Ramos (cell line): ENCODE results near the gene TRABD2A.
"Not testable (repeated sequence)": the region's sequence is repeated elsewhere in the genome, so short reads cannot be mapped to it uniquely, and the experiment has no call there.

ENCODE experiments used
- in situ Hi-C: fragments of 300-500 bp; cut with MboI; formaldehyde crosslinking; loops from one replicate; pipeline ENCODE4 v1.14.3; 2022; ENCODE audit warnings: low sequenced_read_pairs; ENCODE audit not compliant: unreplicated experiment

The TRABD2A gene, protein sequence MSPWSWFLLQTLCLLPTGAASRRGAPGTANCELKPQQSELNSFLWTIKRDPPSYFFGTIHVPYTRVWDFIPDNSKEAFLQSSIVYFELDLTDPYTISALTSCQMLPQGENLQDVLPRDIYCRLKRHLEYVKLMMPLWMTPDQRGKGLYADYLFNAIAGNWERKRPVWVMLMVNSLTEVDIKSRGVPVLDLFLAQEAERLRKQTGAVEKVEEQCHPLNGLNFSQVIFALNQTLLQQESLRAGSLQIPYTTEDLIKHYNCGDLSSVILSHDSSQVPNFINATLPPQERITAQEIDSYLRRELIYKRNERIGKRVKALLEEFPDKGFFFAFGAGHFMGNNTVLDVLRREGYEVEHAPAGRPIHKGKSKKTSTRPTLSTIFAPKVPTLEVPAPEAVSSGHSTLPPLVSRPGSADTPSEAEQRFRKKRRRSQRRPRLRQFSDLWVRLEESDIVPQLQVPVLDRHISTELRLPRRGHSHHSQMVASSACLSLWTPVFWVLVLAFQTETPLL

DNA sequence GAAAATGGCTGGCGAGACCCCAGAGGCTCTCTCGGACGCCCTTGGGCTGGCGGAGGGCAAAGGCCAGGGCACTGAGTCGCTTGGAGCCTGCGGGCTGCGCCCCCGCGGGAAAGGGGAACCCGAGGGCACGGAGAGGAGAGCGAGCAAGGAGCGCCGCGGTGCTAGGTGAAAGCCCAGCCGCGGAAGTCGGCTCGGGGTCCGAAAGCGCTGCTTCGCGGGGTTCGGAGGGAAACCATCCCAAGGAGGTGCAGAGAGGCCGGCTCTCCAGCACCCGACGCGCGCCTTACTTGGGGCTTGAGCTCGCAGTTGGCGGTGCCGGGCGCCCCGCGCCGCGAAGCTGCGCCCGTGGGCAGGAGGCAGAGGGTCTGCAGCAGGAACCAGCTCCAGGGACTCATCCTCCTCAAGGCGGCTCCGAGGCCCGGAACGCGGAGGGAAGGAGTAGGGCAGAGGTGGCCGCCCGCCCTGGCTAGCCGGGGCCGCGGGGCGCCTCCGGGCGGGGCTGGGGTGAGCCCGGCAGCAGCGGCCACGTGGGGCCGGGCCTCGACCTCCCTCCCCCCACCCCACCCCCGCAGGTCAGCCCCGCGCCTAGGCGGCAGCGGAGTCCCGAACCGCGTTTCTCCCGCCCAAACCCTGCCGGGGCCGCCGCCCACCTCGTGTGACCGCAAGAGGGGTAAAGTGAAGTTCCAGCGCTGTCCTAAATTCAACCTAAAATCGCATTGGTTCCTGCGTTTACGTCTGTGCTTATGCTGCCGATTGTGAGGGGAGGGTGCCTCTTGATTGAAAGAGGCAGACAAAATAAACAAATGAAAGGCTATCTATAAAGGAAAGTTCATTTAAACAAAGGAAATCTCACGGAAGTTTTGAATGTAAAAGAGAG lies at the start of gene TRABD2A:
TSS of gene TRABD2A (minus strand) at position 440 of the 877 bp plus-strand sequence. CDS start at position 395, 45 bp downstream.
- in situ Hi-C loops = no loop called here

DNA sequence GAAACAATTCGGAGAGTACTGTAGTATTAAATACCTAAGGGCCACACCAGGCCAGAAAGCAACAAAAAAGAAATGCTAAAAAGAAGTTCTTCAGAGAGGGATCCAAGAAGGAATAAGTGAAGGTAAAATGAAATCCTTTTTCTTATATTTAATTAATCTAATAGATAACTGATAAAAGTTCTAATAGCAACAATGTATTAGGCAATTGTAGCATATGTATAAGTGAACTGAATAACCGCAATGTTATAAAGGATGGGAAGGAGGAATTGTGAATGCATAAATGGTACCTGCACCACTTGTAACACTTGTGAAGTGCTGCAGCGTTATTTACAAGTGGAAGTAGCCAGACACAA lies 46.4 kb upstream of the TRABD2A start:
- in situ Hi-C loops = loop anchor here (10.0 kb wide), 1 partner anchor 368 kb away; no protein-coding TSS in a partner anchor

DNA sequence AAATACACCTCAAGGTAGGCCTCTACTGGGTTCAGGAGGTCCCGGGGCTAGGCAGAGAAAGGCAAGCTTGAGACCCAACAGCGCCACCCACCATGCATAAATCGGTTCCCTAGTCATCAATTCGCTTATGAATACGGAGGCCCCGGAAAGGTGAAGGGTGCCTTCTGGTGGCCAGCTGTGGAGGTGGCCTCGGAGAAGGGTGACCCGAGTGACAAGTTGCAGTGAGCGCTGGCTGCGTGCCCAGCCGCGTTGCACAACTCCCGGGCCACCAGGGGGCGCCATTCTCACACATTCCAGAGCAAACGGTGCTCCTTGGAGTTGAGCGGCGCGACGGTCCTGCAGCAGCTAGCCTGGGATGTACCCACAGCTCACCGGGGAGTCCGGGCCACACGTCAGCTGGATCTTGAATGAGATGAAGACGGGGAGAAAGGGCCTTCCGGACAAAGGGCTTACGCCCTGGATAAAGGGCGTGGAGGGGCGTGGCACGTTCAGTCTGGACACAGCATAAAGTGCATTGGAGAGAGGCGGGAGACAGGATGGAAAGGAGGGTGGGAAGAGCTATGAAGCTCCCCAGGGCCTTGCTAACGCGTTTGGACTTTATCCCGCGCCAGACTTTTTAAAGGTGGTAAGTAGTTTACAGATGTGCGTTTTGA lies 45.0 kb upstream of the TRABD2A start:
- in situ Hi-C loops = loop anchor here (10.0 kb wide), 1 partner anchor 369 kb away; no protein-coding TSS in a partner anchor

DNA sequence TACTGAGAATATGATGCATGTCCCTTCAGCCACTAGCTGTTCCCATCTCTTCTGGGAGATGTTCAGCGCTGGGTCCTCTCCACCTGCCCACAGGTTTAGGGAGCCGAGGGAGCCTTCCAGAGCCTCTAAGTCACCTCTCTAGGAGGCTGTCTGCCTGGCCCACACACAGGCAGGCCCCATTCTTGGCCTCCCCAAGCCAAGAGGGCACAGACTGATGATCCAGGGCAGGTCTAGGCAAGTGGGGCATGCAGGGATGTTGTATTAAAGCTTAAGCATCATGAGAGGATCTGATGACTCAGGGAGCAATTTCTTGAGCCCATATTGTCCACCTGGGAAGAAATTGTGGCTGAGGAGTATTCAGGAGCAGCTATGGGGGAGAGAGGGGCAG lies 44.4 kb upstream of the TRABD2A start:
- in situ Hi-C loops = loop anchor here (10.0 kb wide), 1 partner anchor 369 kb away; no protein-coding TSS in a partner anchor

DNA sequence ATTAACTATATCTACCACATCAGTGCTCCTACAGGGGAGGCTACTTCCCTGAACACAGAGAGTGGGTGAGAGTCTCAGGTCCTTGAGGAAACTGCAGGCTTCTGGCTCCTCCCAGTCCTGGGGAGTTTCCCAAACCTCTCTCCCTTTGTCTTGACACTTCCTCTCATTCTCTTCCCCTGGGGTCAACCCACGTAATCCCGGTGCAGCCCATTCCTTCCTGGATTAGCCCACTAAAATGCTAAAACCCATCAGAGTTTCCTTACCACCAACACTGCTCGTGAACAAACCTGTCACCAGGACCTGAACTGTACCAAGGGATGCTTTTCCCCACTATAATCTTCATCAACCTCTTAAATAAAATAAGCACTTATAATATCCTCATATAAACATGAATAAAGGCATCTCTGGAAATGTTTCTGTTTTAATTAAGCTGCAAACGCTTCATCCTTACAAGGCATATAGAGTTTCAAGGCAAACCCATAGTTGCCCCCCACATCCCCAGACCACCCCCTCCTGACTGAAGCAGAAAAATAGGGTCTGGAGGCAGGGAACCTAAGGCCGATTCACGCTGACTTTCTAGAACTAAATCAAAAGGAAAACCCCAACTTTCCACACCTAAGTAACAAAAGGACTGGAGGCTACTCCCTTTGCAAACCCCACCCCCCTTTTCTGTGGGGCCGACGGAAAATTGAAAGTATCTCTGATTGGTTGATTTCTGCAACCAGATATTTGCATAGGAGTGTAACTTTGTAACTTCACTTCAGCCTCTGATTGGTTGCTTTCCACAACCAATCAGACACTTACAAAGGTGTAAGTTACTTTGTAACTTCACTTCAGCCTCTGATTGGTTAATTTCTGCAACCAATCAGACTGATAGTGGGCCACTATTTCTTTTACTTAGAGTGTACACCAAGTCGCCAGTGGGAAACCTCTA lies 43.6 kb upstream of the TRABD2A start:
- in situ Hi-C loops = loop anchor here (10.0 kb wide), 1 partner anchor 370 kb away; no protein-coding TSS in a partner anchor

DNA sequence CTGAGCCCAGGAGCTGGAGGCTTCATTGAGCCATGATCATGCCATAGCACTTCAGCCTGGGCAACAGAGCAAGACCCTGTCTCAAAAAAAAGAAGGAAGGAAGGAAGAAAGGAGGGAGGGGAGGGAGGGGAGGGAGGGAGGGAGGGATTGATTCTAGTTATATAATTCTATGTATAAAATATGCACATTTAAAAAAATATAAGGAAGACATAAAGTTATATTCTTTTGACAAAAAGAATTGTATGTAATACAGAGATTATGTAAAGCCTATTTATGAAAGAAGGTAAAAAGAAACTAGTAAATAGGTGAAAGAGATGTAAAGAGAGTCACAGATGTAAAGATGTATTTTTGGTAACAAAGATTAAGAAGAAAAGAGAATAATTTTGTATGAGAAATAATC lies 42.1 kb upstream of the TRABD2A start:
- in situ Hi-C loops = loop anchor here (10.0 kb wide), 1 partner anchor 372 kb away; no protein-coding TSS in a partner anchor

DNA sequence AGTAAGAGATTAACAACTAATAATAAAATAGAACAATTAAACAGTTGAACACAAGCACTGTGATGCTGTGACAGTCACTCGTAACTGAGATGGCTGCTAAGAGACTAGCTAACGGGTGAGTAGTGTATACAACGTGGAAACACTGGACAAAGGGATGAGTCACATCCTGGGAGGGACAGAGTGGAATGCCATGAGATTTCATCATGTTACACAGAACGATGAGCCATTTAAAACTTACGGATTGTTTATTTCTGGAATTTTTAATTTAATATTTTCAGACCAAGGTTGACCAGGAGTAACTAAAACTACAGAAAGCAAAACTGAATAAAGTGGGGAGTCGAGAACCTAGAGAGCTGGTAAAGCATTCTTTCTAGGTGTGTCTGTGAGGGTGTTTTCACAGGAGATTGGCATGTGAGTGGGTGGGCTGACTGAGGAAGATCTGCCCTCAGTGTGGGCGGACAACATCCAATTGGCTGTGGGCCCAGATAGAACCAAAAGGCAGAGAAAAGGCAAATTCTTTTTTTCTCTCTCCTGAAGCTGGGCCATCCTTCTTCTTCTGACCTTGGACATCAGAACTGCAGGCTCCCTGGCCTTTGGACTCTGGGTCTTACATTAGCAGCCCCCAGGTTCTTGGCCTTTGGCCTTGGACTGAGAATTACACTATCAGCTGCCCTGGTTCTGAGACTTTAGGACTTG lies 39.1 kb upstream of the TRABD2A start:
- in situ Hi-C loops = loop anchor here (10.0 kb wide), 1 partner anchor 375 kb away; no protein-coding TSS in a partner anchor

DNA sequence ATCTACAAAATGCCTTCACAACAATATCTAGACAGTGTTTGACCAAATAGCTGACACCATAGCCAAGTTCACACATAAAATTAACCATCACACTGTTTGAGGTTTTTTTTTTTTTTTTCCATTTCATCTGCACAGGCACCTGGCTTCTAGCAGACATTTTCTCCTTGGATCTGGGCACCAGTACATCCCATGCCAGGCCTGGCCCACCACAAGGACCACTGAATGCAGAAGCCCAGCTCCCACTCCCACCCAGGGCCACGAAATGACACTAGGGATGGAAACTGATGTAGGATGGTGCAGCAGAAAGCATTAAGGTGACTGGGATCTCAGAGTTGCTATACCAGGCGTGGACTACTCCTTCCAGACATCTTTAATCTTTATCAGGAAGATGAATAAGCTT lies 37.5 kb upstream of the TRABD2A start:
- in situ Hi-C loops = no loop called here

DNA sequence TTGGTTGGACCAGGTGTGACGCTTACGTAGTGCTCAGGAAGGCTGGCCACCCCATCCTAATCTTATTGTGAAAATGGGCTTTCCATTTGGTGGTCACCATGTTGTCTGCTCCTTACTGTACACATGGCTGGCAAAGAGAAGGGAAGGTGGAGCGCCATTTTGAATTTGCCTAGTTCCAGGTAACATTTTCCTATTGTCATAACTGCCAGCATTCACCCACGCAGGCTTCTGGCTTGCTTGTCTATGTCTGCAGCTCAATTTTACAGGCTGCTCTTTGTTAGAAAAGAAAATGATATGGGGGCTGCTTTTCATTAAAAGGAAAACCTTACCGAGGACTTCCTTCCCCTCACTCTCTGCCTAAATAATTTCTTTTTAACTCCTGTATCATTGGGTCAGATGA lies 36.9 kb upstream of the TRABD2A start:
- in situ Hi-C loops = not testable (repeated sequence)

DNA sequence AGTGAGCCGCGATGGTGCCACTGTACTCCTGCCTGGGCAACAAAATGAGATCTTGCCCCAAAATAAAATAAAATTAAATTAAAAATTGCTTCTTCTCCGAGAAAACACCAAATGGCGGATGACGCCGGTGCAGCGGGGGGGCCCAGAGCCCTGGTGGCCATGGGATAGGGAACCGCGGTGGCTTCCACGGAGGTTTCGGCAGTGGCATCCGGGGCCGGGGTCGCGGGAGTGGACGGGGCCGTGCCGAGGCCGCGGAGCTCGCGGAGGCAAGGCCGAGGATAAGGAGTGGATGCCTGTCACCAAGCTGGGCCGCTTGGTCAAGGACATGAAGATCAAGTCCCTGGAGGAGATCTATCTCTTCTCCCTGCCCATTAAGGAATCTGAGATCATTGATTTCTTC lies 34.8 kb upstream of the TRABD2A start:
- in situ Hi-C loops = not testable (repeated sequence)

DNA sequence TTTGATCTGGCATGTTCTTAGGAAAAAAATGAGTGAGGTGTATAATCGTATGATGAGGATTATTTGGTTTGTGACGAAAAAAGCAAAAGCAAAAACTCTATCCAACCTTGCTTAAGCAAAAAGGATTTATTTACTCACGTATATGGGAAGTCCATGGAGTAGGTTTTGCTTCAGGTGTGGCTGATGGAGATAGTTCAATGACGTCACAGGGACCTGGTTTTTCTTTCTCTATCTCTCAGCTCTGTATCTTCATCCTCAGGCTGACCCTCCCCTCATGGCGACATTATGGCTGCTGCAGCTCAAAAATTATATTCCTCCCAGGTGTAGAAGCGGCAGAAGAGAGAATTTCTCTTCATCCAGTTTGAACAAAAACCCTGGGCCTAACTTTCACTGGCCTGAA lies 33.5 kb upstream of the TRABD2A start:
- in situ Hi-C loops = no loop called here

DNA sequence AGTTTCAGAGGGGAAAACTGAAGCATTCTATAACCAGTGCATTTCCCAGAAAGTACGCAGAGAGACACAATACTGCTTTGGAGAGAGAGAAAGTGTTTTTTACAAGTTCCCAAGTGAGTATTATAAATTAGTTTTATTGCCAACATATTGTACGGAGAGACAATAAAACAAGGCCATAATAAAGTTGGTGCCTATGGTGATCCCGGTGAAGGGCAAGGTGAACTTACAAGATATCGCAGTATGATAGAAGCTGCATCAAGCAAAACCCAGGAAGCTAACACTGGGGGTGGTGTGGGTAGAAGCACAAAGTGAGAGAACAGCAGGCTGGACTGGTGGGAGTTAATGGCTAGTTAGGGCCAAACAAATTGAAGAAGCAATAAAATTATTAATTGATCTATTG lies 32.1 kb upstream of the TRABD2A start:
- in situ Hi-C loops = no loop called here

DNA sequence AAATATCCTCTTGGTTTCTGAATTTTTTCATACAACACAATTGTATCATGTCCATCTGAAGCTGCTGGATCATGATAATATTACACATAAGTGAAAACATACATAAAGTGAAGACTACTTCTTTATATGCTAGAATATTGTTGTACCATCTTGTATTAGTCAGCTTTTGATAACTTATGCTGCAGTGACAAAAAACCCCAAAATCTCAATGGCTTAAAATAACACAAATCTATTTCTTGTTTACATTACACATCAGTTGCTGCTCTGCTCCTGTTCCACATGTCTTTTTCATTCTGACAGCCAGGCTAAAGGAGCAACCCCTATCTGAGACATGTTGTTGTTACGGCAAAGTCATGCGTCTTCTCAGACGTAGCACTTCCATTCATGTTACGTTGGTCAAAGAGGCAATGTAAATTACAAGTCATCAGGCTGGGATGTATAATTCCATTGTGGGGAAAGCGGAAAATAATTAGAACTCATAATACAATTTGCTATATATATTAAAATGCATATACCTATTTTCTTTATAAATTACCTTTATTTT lies 30.3 kb upstream of the TRABD2A start:
- in situ Hi-C loops = no loop called here

DNA sequence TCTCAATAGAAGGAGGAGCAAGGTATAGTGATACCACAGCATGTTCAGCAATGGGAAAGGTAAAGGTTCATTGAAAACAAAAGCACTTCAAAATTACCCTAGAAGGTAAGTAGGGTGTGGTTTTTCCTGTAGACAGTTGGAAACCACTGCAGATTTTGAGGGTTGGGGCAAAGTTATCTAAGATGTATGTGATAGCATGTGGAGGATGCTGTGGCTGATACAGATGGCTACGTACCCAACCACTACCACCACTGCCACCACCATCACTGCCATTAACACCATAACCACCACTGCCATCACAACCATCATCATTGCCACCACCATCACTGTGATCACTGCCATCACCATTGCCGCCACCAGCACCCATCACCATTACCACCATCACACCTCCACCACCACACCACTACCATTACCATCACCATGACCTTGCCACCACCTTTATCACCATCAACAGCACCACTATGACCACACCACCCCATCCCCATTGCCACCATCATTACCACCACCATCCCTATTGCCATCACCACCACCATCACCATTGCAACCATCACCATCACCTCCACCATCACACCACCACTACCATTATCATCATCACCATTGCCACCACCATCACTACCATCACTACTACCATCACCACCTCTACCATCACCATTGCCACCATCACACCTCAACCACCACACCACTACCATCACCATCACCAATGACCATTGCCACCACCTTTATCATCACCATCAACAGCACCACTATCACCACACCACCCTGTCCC lies 28.2 kb upstream of the TRABD2A start:
- in situ Hi-C loops = no loop called here

DNA sequence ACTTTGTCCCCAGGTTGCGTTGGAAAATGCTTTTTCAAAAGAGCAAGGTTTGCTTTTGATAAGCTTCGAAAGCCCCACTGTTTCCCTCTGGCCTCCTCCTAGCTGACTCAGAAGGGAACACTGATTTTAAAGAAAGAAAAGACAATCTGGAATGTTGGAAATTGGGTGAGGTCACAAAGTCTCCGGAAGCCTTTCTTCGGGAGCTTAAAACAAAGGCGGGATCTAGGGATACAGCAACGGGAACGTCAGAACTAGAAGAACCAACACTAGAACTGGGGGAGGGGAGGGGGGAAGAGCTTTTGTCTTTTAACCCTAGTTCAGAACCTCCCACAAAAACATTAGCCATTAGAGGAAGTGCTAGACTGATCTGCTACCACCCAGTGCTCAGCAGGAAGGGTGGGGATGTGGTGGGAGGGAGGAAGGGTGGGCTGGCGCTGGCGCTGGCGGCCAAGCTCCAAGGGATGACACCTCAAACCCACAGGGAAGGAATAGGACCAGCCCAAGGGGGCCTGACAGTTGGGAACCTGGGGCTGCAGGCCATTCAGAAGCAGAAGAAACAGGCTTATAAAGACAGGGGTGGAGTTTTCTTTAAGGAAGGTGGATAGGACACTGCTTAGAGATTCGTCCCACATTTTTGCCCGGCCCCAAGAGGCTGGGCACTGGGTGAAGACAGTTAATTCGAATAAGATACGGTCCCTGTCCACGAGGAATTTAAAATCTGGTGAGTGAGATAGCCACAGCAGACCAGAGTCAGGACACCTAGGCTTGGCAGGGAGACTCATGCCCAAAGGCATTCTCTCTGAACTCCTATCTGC lies 26.2 kb upstream of the TRABD2A start:
- in situ Hi-C loops = no loop called here

DNA sequence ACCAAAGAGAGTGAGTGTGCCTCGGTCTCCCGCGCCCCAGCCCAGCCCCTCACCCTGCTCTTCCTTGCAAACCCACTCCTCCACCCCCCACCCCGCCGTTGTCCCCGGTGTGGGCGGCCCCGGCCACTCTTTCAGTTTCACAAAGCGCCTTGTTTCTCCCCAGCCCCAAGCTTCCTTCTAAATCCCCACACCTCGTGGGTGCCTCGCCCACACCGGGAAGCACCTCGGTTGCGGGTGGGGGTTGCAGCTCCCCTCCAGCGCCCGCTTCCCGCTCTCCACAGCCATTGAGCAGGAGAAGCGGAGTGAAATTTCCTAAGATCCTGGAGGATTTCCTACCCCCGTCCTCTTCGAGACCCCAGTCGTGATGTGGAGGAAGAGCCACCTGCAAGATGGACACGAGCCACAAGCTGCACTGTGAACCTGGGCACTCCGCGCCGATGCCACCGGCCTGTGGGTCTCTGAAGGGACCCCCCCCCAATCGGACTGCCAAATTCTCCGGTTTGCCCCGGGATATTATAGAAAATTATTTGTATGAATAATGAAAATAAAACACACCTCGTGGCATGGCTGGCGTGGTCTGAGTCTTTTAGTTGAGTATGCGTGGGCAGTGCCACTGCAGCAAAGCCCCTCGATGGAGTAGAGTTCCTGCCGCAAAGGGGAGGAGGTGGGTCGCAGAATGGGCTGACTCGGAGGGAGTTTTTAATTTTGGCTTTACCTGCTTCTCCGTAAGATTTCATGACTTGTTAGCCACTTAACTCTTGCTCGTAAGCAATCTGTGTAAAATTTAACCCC lies 25.4 kb upstream of the TRABD2A start:
- in situ Hi-C loops = no loop called here
